CD8-positive, alpha-beta memory T cell (primary cell): ENCODE data around the gene TOMM40L. TPM values are rescaled to one million over a fixed set of nuclear protein-coding genes. Genes with fewer than 3 reads are reported as not detected.

Experiments
- CTCF ChIA-PET: fragments of 350-600 bp; sonication (Branson Sonifier 250); formaldehyde crosslinking; loops from one replicate; lab custom pipeline; 2021; ENCODE audit warnings: antibody characterized with exemption; lab: Charles Lee
- POLR2A ChIA-PET: fragments of 350-600 bp; sonication (Branson Sonifier 250); formaldehyde crosslinking; loops from one replicate; lab custom pipeline; 2021; ENCODE audit warnings: antibody characterized with exemption; lab: Charles Lee
- DNase-seq, 5 donors: peaks; one replicate each; pipeline versions ENCODE4 v3.0.0 to v3.0.0-alpha.2; 2020 to 2022; ENCODE audit warnings: mixed read lengths in 1 of 5
- H3K27ac ChIP-seq: one replicate; pipeline ENCODE4 v1.7.0; 2013; ENCODE audit warnings: low read depth, mild to moderate bottlenecking, low read length, moderate library complexity
- H3K27me3 ChIP-seq: 2 replicates; pipeline ENCODE4 v1.7.0; 2013; ENCODE audit warnings: low read length, mild to moderate bottlenecking; ENCODE audit not compliant: insufficient read depth, poor library complexity, severe bottlenecking
- H3K36me3 ChIP-seq: 2 replicates; pipeline ENCODE4 v1.7.0; 2013; ENCODE audit warnings: mild to moderate bottlenecking, low read length, moderate library complexity; ENCODE audit not compliant: insufficient read depth
- H3K4me1 ChIP-seq: 2 replicates; pipeline ENCODE4 v1.7.0; 2013; ENCODE audit warnings: mild to moderate bottlenecking, low read length, moderate library complexity; ENCODE audit not compliant: insufficient read depth
- H3K4me3 ChIP-seq: 2 replicates; pipeline ENCODE4 v1.7.0; 2013; ENCODE audit warnings: mild to moderate bottlenecking, low read length
- H3K9me3 ChIP-seq: 2 replicates; pipeline ENCODE4 v1.7.0; 2013; ENCODE audit warnings: mild to moderate bottlenecking, low read length
- H3K27ac Mint-ChIP-seq, 8 donors: one replicate each; pipeline ENCODE4 v1.8.0; 2020 to 2021; ENCODE audit warnings: mixed read lengths in 8 of 8, mild to moderate bottlenecking in 6 of 8, inconsistent platforms in 3 of 8, moderate library complexity in 3 of 8
- H3K27me3 Mint-ChIP-seq, 2 donors: one replicate each; pipeline ENCODE4 v1.8.0; 2020 to 2021; ENCODE audit warnings: mixed read lengths in 2 of 2, mild to moderate bottlenecking in 1 of 2, moderate library complexity in 1 of 2
- H3K36me3 Mint-ChIP-seq, 3 donors: one replicate each; pipeline ENCODE4 v1.8.0; 2020 to 2021; ENCODE audit warnings: mixed read lengths in 3 of 3, inconsistent platforms in 1 of 3, mild to moderate bottlenecking in 1 of 3
- H3K4me1 Mint-ChIP-seq, 3 donors: one replicate each; pipeline ENCODE4 v1.8.0; 2020 to 2021; ENCODE audit warnings: mixed read lengths in 3 of 3, inconsistent platforms in 1 of 3, mild to moderate bottlenecking in 1 of 3
- H3K4me3 Mint-ChIP-seq, 7 donors: one replicate each; pipeline ENCODE4 v1.8.0; 2020 to 2021; ENCODE audit warnings: mixed read lengths in 7 of 7, mild to moderate bottlenecking in 6 of 7, moderate library complexity in 4 of 7, inconsistent platforms in 2 of 7
- H3K9me3 Mint-ChIP-seq, 5 donors: one replicate each; pipeline ENCODE4 v1.8.0; 2020 to 2022; ENCODE audit warnings: mixed read lengths in 5 of 5, mild to moderate bottlenecking in 3 of 5, moderate library complexity in 2 of 5, inconsistent platforms in 1 of 5
- polyA plus RNA-seq: library from polyadenylated mRNA; unstranded; fragments of 300-500 nt; fragmentation: Illumina TruSeq; gene quantifications from one replicate; pipeline ENCODE4 v1.2.3, GENCODE V29; 2021
- total RNA-seq, 2 experiments: library from RNA; stranded (reverse); gene quantifications; one replicate each; pipeline ENCODE4 v1.2.3, GENCODE V29; 2021

The TOMM40L gene
- total and polyA plus RNA-seq, 3 experiments from 2014 or later, result 6.9 to 26.1 (median 24.7) TPM

DNA sequence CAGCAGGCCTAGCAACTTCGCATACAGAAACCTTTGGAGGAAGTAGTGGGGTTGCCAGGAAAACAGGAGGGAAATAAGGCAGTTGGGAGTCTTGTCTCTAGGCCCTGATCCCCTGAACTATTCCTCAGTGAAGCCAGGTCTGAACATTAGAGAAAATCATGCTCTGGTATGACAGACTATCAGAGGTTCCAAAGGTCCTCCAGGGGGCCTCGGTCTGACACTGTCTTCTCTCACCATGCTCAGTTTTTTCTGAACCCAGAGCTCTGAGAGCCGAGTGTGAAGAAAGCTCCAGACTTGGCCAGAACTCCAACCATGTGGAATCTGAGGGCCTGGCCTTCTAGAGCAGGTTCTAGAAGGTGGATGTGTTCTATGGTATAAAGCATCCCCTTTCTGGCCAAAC, 4.0 kb downstream of the TOMM40L start:
- H3K4me1 Mint-ChIP-seq, result peaks cover 31 to 32% (median 31%) of the 10 kb centered on the region in 3 donors
- peaks cover 0 to 36% (median 3%) of the 10 kb centered on the region in 3 donors for H3K36me3 Mint-ChIP-seq
- Histone ChIP-seq H3K4me3 (no peak overlapping the region), H3K27ac (no peak overlapping the region), H3K36me3 (peaks cover 15% of the 10 kb centered on the region), H3K4me1 (peaks cover 26% of the 10 kb centered on the region), H3K27me3 (no peaks in the 10 kb centered on the region), H3K9me3 (no peaks in the 10 kb centered on the region)
- H3K9me3 Mint-ChIP-seq, result no peaks in the 10 kb centered on the region
- H3K27me3 Mint-ChIP-seq, result no peaks in the 10 kb centered on the region
- ChIA-PET POLR2A (no interaction called here), CTCF (interaction anchor here (1.9 to 10.3 kb wide), 5 partner anchors 20 to 153 kb away, joined by 6 to 197 read pairs (median 35); partner anchors contain the start of gene NDUFS2)
- H3K4me3 Mint-ChIP-seq, result no peak overlapping the region
- H3K27ac Mint-ChIP-seq, result peak overlapping the region in 1 of 8 donors; percentile 65
- no peak for DNase-seq

- H3K4me3 ChIP-seq, result no peak overlapping the region
- no peak for DNase-seq
- Mint-ChIP-seq H3K9me3 (no peaks in the 10 kb centered on the region), H3K4me3 (no peak overlapping the region), H3K27ac (peak overlapping the region in 3 of 8 donors; percentile 50 to 77 (median 64)), H3K4me1 (peaks cover 23 to 24% (median 24%) of the 10 kb centered on the region in 3 donors), H3K27me3 (peaks cover 0 to 2% of the 10 kb centered on the region in 2 donors), H3K36me3 (peaks cover 0 to 36% (median 3%) of the 10 kb centered on the region in 3 donors)
- ChIA-PET CTCF (interaction anchor here (1.9 to 10.3 kb wide), 5 partner anchors 19 to 152 kb away, joined by 6 to 197 read pairs (median 35); partner anchors contain the start of gene NDUFS2), POLR2A (no interaction called here)
- no peaks in the 10 kb centered on the region for H3K9me3 ChIP-seq
- peaks cover 20% of the 10 kb centered on the region for H3K4me1 ChIP-seq
- H3K36me3 ChIP-seq, result peaks cover 15% of the 10 kb centered on the region
- H3K27ac ChIP-seq, result no peak overlapping the region
- no peaks in the 10 kb centered on the region for H3K27me3 ChIP-seq
These were observed 4.9 kb downstream of the TOMM40L start for GRCh38 chr1:161230762-161231161.

- H3K27ac ChIP-seq, result no peak overlapping the region
- H3K27me3 ChIP-seq, result no peaks in the 10 kb centered on the region
- H3K4me1 Mint-ChIP-seq, result peaks cover 0 to 3% (median under 1%) of the 10 kb centered on the region in 3 donors
- no peak overlapping the region for H3K4me3 Mint-ChIP-seq
- no peak for DNase-seq
- ChIA-PET POLR2A (interaction anchor here (0.9 kb wide), 1 partner anchor 13 kb away, joined by 3 read pairs; no protein-coding TSS in a partner anchor), CTCF (interaction anchor here (1.1 kb wide), 1 partner anchor 58 kb away, joined by 3 read pairs; no protein-coding TSS in a partner anchor)
- H3K36me3 ChIP-seq, result peaks cover 15% of the 10 kb centered on the region
- no peak overlapping the region for H3K4me3 ChIP-seq
- peaks cover 0 to 6% of the 10 kb centered on the region in 2 donors for H3K27me3 Mint-ChIP-seq
- H3K9me3 ChIP-seq, result no peaks in the 10 kb centered on the region
- H3K4me1 ChIP-seq, result no peaks in the 10 kb centered on the region
- H3K36me3 Mint-ChIP-seq, result peaks cover 0 to 26% (median 3%) of the 10 kb centered on the region in 3 donors
- no peaks in the 10 kb centered on the region for H3K9me3 Mint-ChIP-seq
- no peak overlapping the region for H3K27ac Mint-ChIP-seq
These were observed 7.2 kb downstream of the TOMM40L start for GRCh38 chr1:161233102-161233501.

DNA sequence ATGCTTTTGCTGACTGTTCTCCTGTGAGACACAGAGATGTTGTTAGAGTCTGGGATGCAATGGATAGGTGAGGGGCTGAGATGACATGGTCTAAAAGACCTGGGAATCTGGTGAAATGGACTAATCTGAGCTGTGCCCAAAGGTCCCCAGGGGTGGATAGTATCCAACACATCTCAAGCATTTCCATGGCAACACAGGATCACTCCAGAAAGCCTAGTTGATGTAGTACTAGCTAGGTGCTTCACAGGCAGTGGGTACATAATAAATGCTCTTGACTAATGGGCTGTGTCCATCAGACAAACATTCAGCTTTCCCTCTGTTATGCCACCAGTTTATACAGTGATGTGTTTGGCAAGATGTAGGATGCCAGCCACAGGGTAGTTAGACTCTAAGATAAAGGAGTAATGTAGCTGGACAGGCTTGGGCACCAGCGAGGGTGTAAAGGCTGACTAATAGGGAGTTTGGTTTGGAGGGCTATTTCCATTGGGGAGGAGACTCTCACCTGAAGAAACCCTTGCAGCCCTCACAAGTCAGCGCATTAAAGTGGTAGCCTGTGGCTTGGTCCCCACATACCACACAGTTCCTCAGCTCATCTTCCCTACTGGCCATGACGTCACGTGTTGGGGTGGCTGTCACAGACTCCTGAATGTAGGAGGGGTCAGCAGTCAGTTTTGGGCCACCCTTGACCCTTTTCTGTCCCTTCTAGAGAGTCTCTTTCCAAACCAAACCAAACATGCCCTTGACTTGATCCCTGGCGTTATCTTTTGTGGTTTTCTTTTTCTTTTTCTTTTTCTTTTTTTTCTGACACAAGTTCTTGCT, 10.3 kb downstream of the TOMM40L start:
- DNase-seq, result no peak
- no peaks in the 10 kb centered on the region for H3K36me3 ChIP-seq
- no peaks in the 10 kb centered on the region for H3K9me3 Mint-ChIP-seq
- H3K36me3 Mint-ChIP-seq, result no peaks in the 10 kb centered on the region
- no peak overlapping the region for H3K4me3 Mint-ChIP-seq
- no peaks in the 10 kb centered on the region for H3K4me1 ChIP-seq
- H3K4me3 ChIP-seq, result no peak overlapping the region
- H3K27me3 Mint-ChIP-seq, result peaks cover 7 to 16% of the 10 kb centered on the region in 2 donors
- H3K27ac ChIP-seq, result no peak overlapping the region
- peak overlapping the region in 3 of 8 donors; percentile 6 to 44 (median 28) for H3K27ac Mint-ChIP-seq
- CTCF ChIA-PET, result interaction anchor here (1.9 kb wide), 1 partner anchor 11 kb away, joined by 5 read pairs; the partner anchor contains the start of gene TOMM40L
- H3K9me3 ChIP-seq, result no peaks in the 10 kb centered on the region
- POLR2A ChIA-PET, result interaction anchor here (0.9 kb wide), 1 partner anchor 97 kb away, joined by 4 read pairs; no protein-coding TSS in a partner anchor
- H3K27me3 ChIP-seq, result no peaks in the 10 kb centered on the region
- no peaks in the 10 kb centered on the region for H3K4me1 Mint-ChIP-seq

DNA sequence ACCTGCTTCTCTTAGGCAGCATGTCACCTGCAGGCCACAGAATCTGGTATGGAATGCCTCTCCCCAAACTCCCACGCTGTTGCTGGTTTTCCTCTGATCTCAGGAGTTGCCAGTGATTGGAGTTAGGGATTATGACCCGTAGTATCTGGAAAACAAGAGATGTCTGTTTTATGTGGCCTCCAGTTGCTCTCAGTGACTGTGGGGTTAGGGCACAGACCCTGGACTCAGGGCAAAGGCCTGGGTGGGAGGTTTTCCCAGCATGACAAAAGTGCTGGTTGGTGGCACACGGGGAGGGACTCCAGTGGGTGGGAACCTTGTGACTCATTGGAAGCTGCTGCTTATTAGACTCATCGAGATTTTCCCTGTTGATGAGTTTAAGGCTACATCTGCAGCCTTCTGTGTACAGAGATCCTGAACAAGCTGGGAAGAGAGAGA, 12.2 kb downstream of the TOMM40L start, which contains the start of gene NR1I3:
TSS of gene NR1I3 (minus strand) at position 165 of the 435 bp plus-strand sequence. CDS start 1,638 bp downstream, outside the sequence.
- H3K4me1 ChIP-seq, result no peaks in the 10 kb centered on the region
- Mint-ChIP-seq H3K9me3 (no peaks in the 10 kb centered on the region), H3K4me1 (no peaks in the 10 kb centered on the region), H3K4me3 (no peak within 1 kb of the TSS), H3K27me3 (peaks cover 7 to 23% of the 10 kb centered on the region in 2 donors), H3K36me3 (peaks cover 0 to 1% (median 0%) of the 10 kb centered on the region in 3 donors), H3K27ac (peak within 1 kb of the TSS in 1 of 8 donors; percentile 82)
- no peak within 1 kb of the TSS for H3K27ac ChIP-seq
- no peaks in the 10 kb centered on the region for H3K9me3 ChIP-seq
- H3K4me3 ChIP-seq, result no peak within 1 kb of the TSS
- H3K27me3 ChIP-seq, result no peaks in the 10 kb centered on the region
- ChIA-PET POLR2A (no interaction called here), CTCF (interaction anchor here (1.9 kb wide), 1 partner anchor 12 kb away, joined by 5 read pairs; the partner anchor contains the start of gene TOMM40L)
- DNase-seq, result no peak
- no peaks in the 10 kb centered on the region for H3K36me3 ChIP-seq

DNA sequence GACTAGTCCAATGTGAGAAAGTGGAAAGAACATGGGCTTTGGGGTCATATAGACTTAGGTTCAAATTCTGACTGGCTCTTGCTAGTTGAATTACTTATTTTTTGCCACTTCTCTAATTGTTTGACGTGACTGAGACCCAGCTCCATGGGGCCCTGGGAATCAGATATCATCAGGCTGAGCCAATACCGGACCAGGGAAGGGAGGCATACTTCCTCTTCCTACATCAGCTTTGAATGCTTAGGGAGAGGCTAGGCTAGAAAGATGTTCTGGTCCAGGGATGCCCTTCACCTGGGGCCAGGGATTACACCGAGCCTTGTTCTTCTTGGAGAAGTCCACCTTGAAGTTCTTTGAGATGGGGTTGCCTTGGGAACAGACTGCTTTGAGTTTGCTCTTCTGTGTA, 15.8 kb downstream of the TOMM40L start:
- CTCF ChIA-PET, result interaction anchor here (1.4 kb wide), 1 partner anchor 15 kb away, joined by 3 read pairs; no protein-coding TSS in a partner anchor
- Histone ChIP-seq H3K4me1 (no peaks in the 10 kb centered on the region), H3K9me3 (no peaks in the 10 kb centered on the region), H3K36me3 (no peaks in the 10 kb centered on the region), H3K27ac (no peak overlapping the region), H3K27me3 (no peaks in the 10 kb centered on the region), H3K4me3 (no peak overlapping the region)
- DNase-seq, result no peak
- Mint-ChIP-seq H3K4me1 (no peaks in the 10 kb centered on the region), H3K9me3 (no peaks in the 10 kb centered on the region), H3K27me3 (peaks cover 2 to 29% of the 10 kb centered on the region in 2 donors), H3K27ac (no peak overlapping the region), H3K36me3 (peaks cover 0 to 1% (median 0%) of the 10 kb centered on the region in 3 donors), H3K4me3 (no peak overlapping the region)
- POLR2A ChIA-PET, result no interaction called here

DNA sequence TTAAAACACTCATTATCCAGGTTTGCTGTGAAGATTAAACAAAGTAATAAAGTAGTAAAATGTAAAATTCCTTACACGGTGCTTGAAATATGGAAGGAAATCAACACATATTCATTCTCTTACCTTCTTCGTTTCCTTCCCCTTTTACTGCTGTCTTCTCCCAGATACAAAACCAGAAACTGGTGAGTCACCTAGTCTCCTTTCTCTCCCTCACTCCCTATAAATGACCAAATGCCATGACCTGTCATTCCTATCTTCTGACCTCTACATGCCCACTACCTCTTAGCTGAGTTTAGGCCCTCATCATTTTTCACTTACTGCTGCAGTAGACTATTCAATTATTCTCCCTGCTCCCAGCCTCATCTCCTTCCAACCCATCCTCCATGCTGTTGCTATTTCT, 16.5 kb downstream of the TOMM40L start:
- POLR2A ChIA-PET, result no interaction called here
- no peak overlapping the region for H3K4me3 Mint-ChIP-seq

More for the DNA sequence above, 16.5 kb downstream of the TOMM40L start:
- Mint-ChIP-seq H3K27ac (no peak overlapping the region), H3K9me3 (no peaks in the 10 kb centered on the region), H3K4me1 (no peaks in the 10 kb centered on the region), H3K27me3 (peaks cover 2 to 29% of the 10 kb centered on the region in 2 donors), H3K36me3 (peaks cover 0 to 1% (median 0%) of the 10 kb centered on the region in 3 donors)
- no peaks in the 10 kb centered on the region for H3K9me3 ChIP-seq
- no peak overlapping the region for H3K4me3 ChIP-seq
- H3K4me1 ChIP-seq, result no peaks in the 10 kb centered on the region
- H3K27ac ChIP-seq, result no peak overlapping the region
- H3K36me3 ChIP-seq, result no peaks in the 10 kb centered on the region
- CTCF ChIA-PET, result interaction anchor here (1.4 kb wide), 1 partner anchor 16 kb away, joined by 3 read pairs; no protein-coding TSS in a partner anchor
- H3K27me3 ChIP-seq, result no peaks in the 10 kb centered on the region
- no peak for DNase-seq
